Measurements from ENCODE around the gene FARP1. TPM values are rescaled to one million over a fixed set of nuclear protein-coding genes. Genes with fewer than 3 reads are reported as not detected.
"Not testable (repeated sequence)": the region's sequence is repeated elsewhere in the genome, so short reads cannot be mapped to it uniquely, and the experiment has no call there.

FARP1 gene
- polyA plus RNA-seq, 4 donors = 222 to 270 (median 241) TPM

- DNase-seq (ENCODE audit: low read depth in 4 of 4, low spot score in 2 of 4) = no peak
Observed at GRCh38 chr13:98222081-98222554, 79.2 kb downstream of the FARP1 start.

- no peak for DNase-seq (ENCODE audit: low read depth in 4 of 4, low spot score in 2 of 4)
Observed at GRCh38 chr13:98222816-98223215, 79.9 kb downstream of the FARP1 start.

- no peak for DNase-seq (ENCODE audit: low read depth in 4 of 4, low spot score in 2 of 4)
Observed at GRCh38 chr13:98223741-98224140, 80.8 kb downstream of the FARP1 start.

- no peak for DNase-seq (ENCODE audit: low read depth in 4 of 4, low spot score in 2 of 4)
Observed at GRCh38 chr13:98224557-98224956, 81.7 kb downstream of the FARP1 start.

GRCh38 chr13:98225036-98225940 is 82.4 kb downstream of the FARP1 start:
- no peak for DNase-seq (ENCODE audit: low read depth in 4 of 4, low spot score in 2 of 4)

- no peak for DNase-seq (ENCODE audit: low read depth in 4 of 4, low spot score in 2 of 4)
Observed at GRCh38 chr13:98226496-98226895, 83.6 kb downstream of the FARP1 start.

GRCh38 chr13:98228661-98229341 is 85.9 kb downstream of the FARP1 start:
- no peak for DNase-seq (ENCODE audit: low read depth in 4 of 4, low spot score in 2 of 4)

- DNase-seq (ENCODE audit: low read depth in 4 of 4, low spot score in 2 of 4) = not testable (repeated sequence)
Observed at GRCh38 chr13:98230762-98231161, 87.9 kb downstream of the FARP1 start.

GRCh38 chr13:98232456-98232855 is 89.6 kb downstream of the FARP1 start:
- no peak for DNase-seq (ENCODE audit: low read depth in 4 of 4, low spot score in 2 of 4)

- DNase-seq (ENCODE audit: low read depth in 4 of 4, low spot score in 2 of 4) = no peak
Observed at GRCh38 chr13:98233127-98233526, 90.2 kb downstream of the FARP1 start.

- DNase-seq (ENCODE audit: low read depth in 4 of 4, low spot score in 2 of 4) = no peak
Observed at GRCh38 chr13:98234348-98234747, 91.5 kb downstream of the FARP1 start.

- no peak for DNase-seq (ENCODE audit: low read depth in 4 of 4, low spot score in 2 of 4)
Observed at GRCh38 chr13:98236197-98236596, 93.3 kb downstream of the FARP1 start.

- no peak for DNase-seq (ENCODE audit: low read depth in 4 of 4, low spot score in 2 of 4)
Observed at GRCh38 chr13:98237331-98237730, 94.4 kb downstream of the FARP1 start.

GRCh38 chr13:98239162-98240076 is 96.5 kb downstream of the FARP1 start:
- DNase-seq (ENCODE audit: low read depth in 4 of 4, low spot score in 2 of 4) = no peak

GRCh38 chr13:98240135-98240534 is 97.2 kb downstream of the FARP1 start:
- DNase-seq (ENCODE audit: low read depth in 4 of 4, low spot score in 2 of 4) = no peak

- no peak for DNase-seq (ENCODE audit: low read depth in 4 of 4, low spot score in 2 of 4)
Observed at GRCh38 chr13:98240974-98241373, 98.1 kb downstream of the FARP1 start.

- DNase-seq (ENCODE audit: low read depth in 4 of 4, low spot score in 2 of 4) = no peak
Observed at GRCh38 chr13:98241976-98242375, 99.1 kb downstream of the FARP1 start.

GRCh38 chr13:98242403-98242802 is 99.5 kb downstream of the FARP1 start:
- DNase-seq (ENCODE audit: low read depth in 4 of 4, low spot score in 2 of 4) = no peak

GRCh38 chr13:98243929-98244272 is 101.0 kb downstream of the FARP1 start:
- no peak for DNase-seq (ENCODE audit: low read depth in 4 of 4, low spot score in 2 of 4)

GRCh38 chr13:98246538-98247172 is 103.8 kb downstream of the FARP1 start:
- DNase-seq (ENCODE audit: low read depth in 4 of 4, low spot score in 2 of 4) = no peak
